ENCODE results near the gene CRELD1. TPM values are rescaled to one million over a fixed set of nuclear protein-coding genes. Genes with fewer than 3 reads are reported as not detected.

The CRELD1 gene
- total and polyA plus RNA-seq, 2 of the 13 experiments (the other 11 are each of a cell fraction or from before 2014, with no cell fraction given) = 27.1 to 61.9 TPM

DNA sequence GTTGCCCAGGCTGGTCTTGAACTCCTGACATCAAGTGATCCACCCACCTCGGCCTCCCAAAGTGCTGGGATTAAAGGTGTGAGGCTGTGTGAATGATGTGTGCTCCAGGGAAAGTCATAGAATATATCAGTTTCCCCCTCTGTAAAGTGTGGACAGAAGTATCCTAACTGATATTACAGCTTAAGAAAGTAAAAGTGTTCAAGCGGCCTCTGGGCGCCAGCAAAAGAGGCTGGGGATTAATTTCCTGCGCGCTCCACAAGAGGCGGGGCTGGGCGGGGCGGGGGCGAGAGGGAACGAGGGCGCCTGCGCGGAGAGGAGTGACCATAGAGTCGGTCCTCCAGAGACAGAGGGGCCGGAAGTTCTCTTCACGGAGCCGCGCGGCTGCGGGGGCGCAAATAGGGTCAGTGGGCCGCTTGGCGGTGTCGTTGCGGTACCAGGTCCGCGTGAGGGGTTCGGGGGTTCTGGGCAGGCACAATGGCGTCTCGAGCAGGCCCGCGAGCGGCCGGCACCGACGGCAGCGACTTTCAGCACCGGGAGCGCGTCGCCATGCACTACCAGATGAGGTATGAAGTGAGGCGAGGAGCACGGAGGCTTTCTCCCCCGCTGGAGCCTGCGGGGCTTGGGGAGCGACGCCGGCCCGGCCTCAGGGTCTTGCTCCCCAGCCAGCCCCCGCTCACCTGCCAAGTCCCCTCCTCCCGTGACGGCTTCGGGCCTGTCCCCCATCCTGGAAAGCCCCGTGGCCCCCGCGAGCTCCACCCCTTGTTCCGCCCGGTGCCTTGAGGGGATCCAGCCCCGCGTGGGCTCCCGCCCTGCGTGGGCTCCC is 43.2 kb upstream of the CRELD1 start, which contains the start of gene JAGN1 (continued):
- TF ChIP-seq MIXL1 (CRISPR knock-in tag; IDR thresholded peaks at IDR 0.05) (peak; percentile 43; the same call in 1 of the 2 replicates), ZIK1 (CRISPR knock-in tag; IDR thresholded peaks at IDR 0.05; ENCODE audit: borderline replicate concordance, low read depth) (peak; percentile 79), KLF6 (CRISPR knock-in tag; IDR thresholded peaks at IDR 0.05) (peak; percentile 89), ZNF44 (CRISPR knock-in tag; IDR thresholded peaks at IDR 0.05) (no peak), PHF8 (CRISPR knock-in tag; IDR thresholded peaks at IDR 0.05) (peak; percentile 96), ATF7-NPFF (CRISPR knock-in tag; IDR thresholded peaks at IDR 0.05; ENCODE audit: low read depth) (peak; percentile 53; the same call in 1 of the 2 replicates), NFYB (CRISPR knock-in tag; IDR thresholded peaks at IDR 0.05) (no peak), GZF1 (CRISPR knock-in tag; IDR thresholded peaks at IDR 0.05) (no peak), SKI (IDR thresholded peaks at IDR 0.05; ENCODE audit: partially characterized antibody) (no peak), ESRRA (CRISPR knock-in tag; IDR thresholded peaks at IDR 0.05; ENCODE audit: low read depth) (peak; percentile 76), MEIS1 (CRISPR knock-in tag; IDR thresholded peaks at IDR 0.05; ENCODE audit: borderline replicate concordance) (no peak; the same call in 1 of the 2 replicates), FOXK1 (CRISPR knock-in tag; IDR thresholded peaks at IDR 0.05; ENCODE audit: borderline replicate concordance, low read depth) (peak; percentile 61; the same call in 1 of the 2 replicates), MEF2D (CRISPR knock-in tag; IDR thresholded peaks at IDR 0.05) (0 out of 2 replicates have a peak, but pooled peaks have one; percentile 61), HOXA5 (CRISPR knock-in tag; IDR thresholded peaks at IDR 0.05) (peak; percentile 85), PHF5A (CRISPR knock-in tag; IDR thresholded peaks at IDR 0.05; ENCODE audit: low read depth, unreplicated experiment) (no peak), THAP11 (CRISPR knock-in tag; IDR thresholded peaks at IDR 0.05) (peak; percentile 87), NR2F6 (IDR thresholded peaks at IDR 0.05) (no peak), NR2F6 (CRISPR knock-in tag; IDR thresholded peaks at IDR 0.05) (0 out of 2 replicates have a peak, but pooled peaks have one; percentile 53), MED1 (CRISPR knock-in tag; IDR thresholded peaks at IDR 0.05) (peak; percentile 86), SCMH1 (CRISPR knock-in tag; IDR thresholded peaks at IDR 0.05; ENCODE audit: borderline replicate concordance) (no peak), MAF1 (CRISPR knock-in tag; IDR thresholded peaks at IDR 0.05; ENCODE audit: borderline replicate concordance) (0 out of 2 replicates have a peak, but pooled peaks have one; percentile 30)
- TF ChIP-seq, protein P1, sequence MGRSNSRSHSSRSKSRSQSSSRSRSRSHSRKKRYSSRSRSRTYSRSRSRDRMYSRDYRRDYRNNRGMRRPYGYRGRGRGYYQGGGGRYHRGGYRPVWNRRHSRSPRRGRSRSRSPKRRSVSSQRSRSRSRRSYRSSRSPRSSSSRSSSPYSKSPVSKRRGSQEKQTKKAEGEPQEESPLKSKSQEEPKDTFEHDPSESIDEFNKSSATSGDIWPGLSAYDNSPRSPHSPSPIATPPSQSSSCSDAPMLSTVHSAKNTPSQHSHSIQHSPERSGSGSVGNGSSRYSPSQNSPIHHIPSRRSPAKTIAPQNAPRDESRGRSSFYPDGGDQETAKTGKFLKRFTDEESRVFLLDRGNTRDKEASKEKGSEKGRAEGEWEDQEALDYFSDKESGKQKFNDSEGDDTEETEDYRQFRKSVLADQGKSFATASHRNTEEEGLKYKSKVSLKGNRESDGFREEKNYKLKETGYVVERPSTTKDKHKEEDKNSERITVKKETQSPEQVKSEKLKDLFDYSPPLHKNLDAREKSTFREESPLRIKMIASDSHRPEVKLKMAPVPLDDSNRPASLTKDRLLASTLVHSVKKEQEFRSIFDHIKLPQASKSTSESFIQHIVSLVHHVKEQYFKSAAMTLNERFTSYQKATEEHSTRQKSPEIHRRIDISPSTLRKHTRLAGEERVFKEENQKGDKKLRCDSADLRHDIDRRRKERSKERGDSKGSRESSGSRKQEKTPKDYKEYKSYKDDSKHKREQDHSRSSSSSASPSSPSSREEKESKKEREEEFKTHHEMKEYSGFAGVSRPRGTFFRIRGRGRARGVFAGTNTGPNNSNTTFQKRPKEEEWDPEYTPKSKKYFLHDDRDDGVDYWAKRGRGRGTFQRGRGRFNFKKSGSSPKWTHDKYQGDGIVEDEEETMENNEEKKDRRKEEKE (IDR thresholded peaks at IDR 0.05) = no peak
- TF ChIP-seq, protein P2, sequence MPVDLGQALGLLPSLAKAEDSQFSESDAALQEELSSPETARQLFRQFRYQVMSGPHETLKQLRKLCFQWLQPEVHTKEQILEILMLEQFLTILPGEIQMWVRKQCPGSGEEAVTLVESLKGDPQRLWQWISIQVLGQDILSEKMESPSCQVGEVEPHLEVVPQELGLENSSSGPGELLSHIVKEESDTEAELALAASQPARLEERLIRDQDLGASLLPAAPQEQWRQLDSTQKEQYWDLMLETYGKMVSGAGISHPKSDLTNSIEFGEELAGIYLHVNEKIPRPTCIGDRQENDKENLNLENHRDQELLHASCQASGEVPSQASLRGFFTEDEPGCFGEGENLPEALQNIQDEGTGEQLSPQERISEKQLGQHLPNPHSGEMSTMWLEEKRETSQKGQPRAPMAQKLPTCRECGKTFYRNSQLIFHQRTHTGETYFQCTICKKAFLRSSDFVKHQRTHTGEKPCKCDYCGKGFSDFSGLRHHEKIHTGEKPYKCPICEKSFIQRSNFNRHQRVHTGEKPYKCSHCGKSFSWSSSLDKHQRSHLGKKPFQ (CRISPR knock-in tag; IDR thresholded peaks at IDR 0.05; ENCODE audit: insufficient replicate concordance) = peak; percentile 95
- TF ChIP-seq, protein P3, sequence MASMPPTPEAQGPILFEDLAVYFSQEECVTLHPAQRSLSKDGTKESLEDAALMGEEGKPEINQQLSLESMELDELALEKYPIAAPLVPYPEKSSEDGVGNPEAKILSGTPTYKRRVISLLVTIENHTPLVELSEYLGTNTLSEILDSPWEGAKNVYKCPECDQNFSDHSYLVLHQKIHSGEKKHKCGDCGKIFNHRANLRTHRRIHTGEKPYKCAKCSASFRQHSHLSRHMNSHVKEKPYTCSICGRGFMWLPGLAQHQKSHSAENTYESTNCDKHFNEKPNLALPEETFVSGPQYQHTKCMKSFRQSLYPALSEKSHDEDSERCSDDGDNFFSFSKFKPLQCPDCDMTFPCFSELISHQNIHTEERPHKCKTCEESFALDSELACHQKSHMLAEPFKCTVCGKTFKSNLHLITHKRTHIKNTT (CRISPR knock-in tag; IDR thresholded peaks at IDR 0.05) = 0 out of 2 replicates have a peak, but pooled peaks have one; percentile 22
- TF ChIP-seq, protein P4, sequence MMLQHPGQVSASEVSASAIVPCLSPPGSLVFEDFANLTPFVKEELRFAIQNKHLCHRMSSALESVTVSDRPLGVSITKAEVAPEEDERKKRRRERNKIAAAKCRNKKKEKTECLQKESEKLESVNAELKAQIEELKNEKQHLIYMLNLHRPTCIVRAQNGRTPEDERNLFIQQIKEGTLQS (CRISPR knock-in tag; IDR thresholded peaks at IDR 0.05) = peak; percentile 59; the same call in 1 of the 2 replicates
